ENCODE measurements around the gene SFTA2.

- TF ChIP-seq JUND (IDR thresholded peaks at IDR 0.05) (no peak), POLR2AphosphoS5 (IDR thresholded peaks at IDR 0.05; ENCODE audit: low read depth, low read length) (no peak), EZH2 (IDR thresholded peaks at IDR 0.05) (no peak), POLR2A (IDR thresholded peaks at IDR 0.05; ENCODE audit: borderline replicate concordance, extremely low read depth, insufficient read depth, insufficient read length) (no peak)
Measured at GRCh38 chr6:30893001-30893591, 38.9 kb downstream of the SFTA2 start.
